PC-3 (cell line): Measurements from ENCODE around the gene TFIP11.

Experiments used
- CTCF ChIP-seq: fragments of 300-600 bp; sonication (generic); conservative IDR thresholded peaks from 2 replicates; pipeline ENCODE4 v1.5.1; 2017; ENCODE audit warnings: antibody characterized with exemption, low read depth, mild to moderate bottlenecking, low read length
- EZH2 ChIP-seq: fragments of 300-600 bp; sonication (generic); IDR thresholded peaks from one replicate; pipeline ENCODE4 v1.6.1; 2017; ENCODE audit warnings: antibody characterized with exemption, mild to moderate bottlenecking, low read length; ENCODE audit not compliant: unreplicated experiment
- EZH2phosphoT487 ChIP-seq: fragments of 300-600 bp; sonication (generic); IDR thresholded peaks from 2 replicates; pipeline ENCODE4 v1.6.1; 2018; ENCODE audit warnings: mild to moderate bottlenecking, antibody characterized with exemption, low read length, borderline replicate concordance

- TF ChIP-seq CTCF (no peak), EZH2 (no peak), EZH2phosphoT487 (no peak)
Observed at GRCh38 chr22:26515931-26516330, 3.7 kb upstream of the TFIP11 start.
